Sigmoid colon (tissue), 4 donors: Measurements from ENCODE around the gene KCNIP2.

Experiments
- CTCF ChIP-seq, 4 experiments: fragments of 450-650 bp in 3 of 4; fragments of 200-600 bp in 1 of 4; IDR thresholded peaks; one replicate each; pipeline ENCODE4 v1.5.1; 2016 to 2019; ENCODE audit warnings: antibody characterized with exemption in 4 of 4, mild to moderate bottlenecking in 3 of 4, moderate library complexity in 2 of 4
- POLR2A ChIP-seq, 2 donors: fragments of 450-650 bp; IDR thresholded peaks; one replicate each; pipeline ENCODE4 v1.6.1; 2016; ENCODE audit warnings: antibody characterized with exemption in 2 of 2, mild to moderate bottlenecking in 2 of 2, moderate library complexity in 2 of 2
- POLR2AphosphoS5 ChIP-seq, 4 donors: sonication (generic); formaldehyde crosslinking; IDR thresholded peaks; one replicate each; pipeline ENCODE4 v1.6.1; 2017; ENCODE audit warnings: antibody characterized with exemption in 4 of 4

GRCh38 chr10:101879456-101880231 is 36.0 kb upstream of the KCNIP2 start:
- no peak for TF ChIP-seq CTCF (IDR thresholded peaks at IDR 0.05)
- no peak for TF ChIP-seq POLR2AphosphoS5 (IDR thresholded peaks at IDR 0.05)
- no peak for TF ChIP-seq POLR2A (IDR thresholded peaks at IDR 0.05)
